Endothelial cell of umbilical vein (primary cell): ENCODE data around the gene ITPKB. TPM values are rescaled to one million over a fixed set of nuclear protein-coding genes. Genes with fewer than 3 reads are reported as not detected.

ENCODE experiments used
- BruUV-seq: library from RNA; stranded (reverse); fragments of 400-500 nt; replicated peaks from 2 replicates; lab custom pipeline; 2021; lab: Mats Ljungman, UMichigan
- CTCF ChIA-PET: fragments of 300-600, 350-600 bp; sonication (Branson Sonifier 250); formaldehyde crosslinking; loops from one replicate; lab custom pipeline; 2021; ENCODE audit warnings: antibody characterized with exemption, inconsistent platforms; lab: Charles Lee
- POLR2A ChIA-PET: fragments of 300-600, 350-600 bp; sonication (Branson Sonifier 250); formaldehyde crosslinking; loops from one replicate; lab custom pipeline; 2021; ENCODE audit warnings: antibody characterized with exemption, inconsistent platforms; lab: Charles Lee
- DNase-seq: peaks from one replicate; pipeline ENCODE4 v3.0.0-alpha.2; 2011; ENCODE audit warnings: low read depth, low spot score
- FAIRE-seq: peaks from 2 replicates; lab custom pipeline; 2011; peaks lifted over from hg19 to GRCh38; lab: Jason Lieb, UNC
- H2AFZ ChIP-seq: 2 replicates; pipeline ENCODE4 v1.6.0; 2012; ENCODE audit warnings: low read depth, low read length, control low read depth, inconsistent platforms
- H3K27ac ChIP-seq: 2 replicates; pipeline ENCODE4 v1.5.1; 2011; ENCODE audit warnings: low read depth, mild to moderate bottlenecking, control low read depth, low read length, moderate library complexity; ENCODE audit not compliant: insufficient read depth
- H3K27me3 ChIP-seq, 2 experiments: 2 replicates each; pipeline versions ENCODE4 v1.6.0 to v1.6.1; 2011; ENCODE audit warnings: low read length in 2 of 2, mixed read lengths in 1 of 2; ENCODE audit not compliant: control insufficient read depth in 2 of 2, insufficient read depth in 2 of 2
- H3K36me3 ChIP-seq, 2 experiments: 2 replicates in 1 of 2; 3 replicates in 1 of 2; pipeline ENCODE4 v1.5.1; 2011; ENCODE audit warnings: low read length in 2 of 2, mild to moderate bottlenecking in 1 of 2, moderate library complexity in 1 of 2; ENCODE audit not compliant: control insufficient read depth in 2 of 2, insufficient read depth in 2 of 2; ENCODE audit errors: extremely low read depth in 1 of 2
- H3K4me1 ChIP-seq: 3 replicates; pipeline ENCODE4 v1.5.1; 2011; ENCODE audit warnings: mild to moderate bottlenecking, low read length; ENCODE audit not compliant: control insufficient read depth, insufficient read depth; ENCODE audit errors: extremely low read depth
- H3K4me2 ChIP-seq: 2 replicates; pipeline ENCODE4 v1.6.1; 2011; ENCODE audit warnings: low read length, control low read depth, mixed read lengths; ENCODE audit not compliant: insufficient read depth
- H3K4me3 ChIP-seq, 3 experiments: fragments of 200-600 bp in 1 of 3; sonication (generic), shearing (Covaris generic) in 1 of 3; replicated peaks in 1 of 3; 2 replicates each; pipeline ENCODE4 v1.5.1; 2011 to 2016; ENCODE audit warnings: control low read depth in 3 of 3, low read length in 3 of 3, mild to moderate bottlenecking in 2 of 3, inconsistent platforms in 1 of 3, low read depth in 1 of 3, moderate library complexity in 1 of 3; ENCODE audit not compliant: insufficient read depth in 1 of 3
- H3K79me2 ChIP-seq: 2 replicates; pipeline ENCODE4 v1.6.0; 2012; ENCODE audit warnings: low read length, inconsistent platforms; ENCODE audit not compliant: control insufficient read depth, insufficient read depth
- H3K9ac ChIP-seq: replicated peaks from 2 replicates; pipeline ENCODE3; 2011; ENCODE audit warnings: low read length, control low read depth; ENCODE audit not compliant: insufficient read depth; ENCODE audit errors: extremely low read depth
- H3K9me1 ChIP-seq: replicated peaks from 3 replicates; pipeline ENCODE4 v1.6.0; 2011; ENCODE audit warnings: mild to moderate bottlenecking, low read length; ENCODE audit not compliant: control insufficient read depth, insufficient read depth; ENCODE audit errors: extremely low read depth
- H3K9me3 ChIP-seq: replicated peaks from 2 replicates; pipeline ENCODE4 v1.5.1; 2012; ENCODE audit warnings: low read length, inconsistent platforms; ENCODE audit not compliant: control insufficient read depth, insufficient read depth
- H4K20me1 ChIP-seq: replicated peaks from 2 replicates; pipeline ENCODE3; 2011; ENCODE audit warnings: mild to moderate bottlenecking, low read length; ENCODE audit not compliant: control insufficient read depth, insufficient read depth; ENCODE audit errors: extremely low read depth
- EZH2 ChIP-seq: IDR thresholded peaks from 2 replicates; pipeline ENCODE4 v1.6.1; 2012; ENCODE audit warnings: borderline replicate concordance, low read depth, mild to moderate bottlenecking, moderate library complexity, low read length, inconsistent platforms; ENCODE audit not compliant: severe bottlenecking
- FOS ChIP-seq: IDR thresholded peaks from 2 replicates; pipeline ENCODE4 v1.6.1; 2011; ENCODE audit warnings: mild to moderate bottlenecking, low read length, moderate library complexity, borderline replicate concordance; ENCODE audit not compliant: insufficient read depth
- GATA2 ChIP-seq: IDR thresholded peaks from 2 replicates; pipeline ENCODE4 v1.7.0; 2011; ENCODE audit warnings: low read depth, mild to moderate bottlenecking, moderate library complexity, mixed read lengths, low read length; ENCODE audit not compliant: insufficient read length, insufficient read depth
- JUN ChIP-seq: IDR thresholded peaks from 2 replicates; pipeline ENCODE4 v1.6.1; 2011; ENCODE audit warnings: borderline replicate concordance, low read depth; ENCODE audit not compliant: insufficient read length, insufficient read depth
- MAX ChIP-seq: IDR thresholded peaks from 2 replicates; pipeline ENCODE4 v1.6.1; 2011; ENCODE audit not compliant: insufficient read depth, insufficient read length
- MYC ChIP-seq: IDR thresholded peaks from one replicate; pipeline ENCODE4 v1.6.1; 2011; ENCODE audit warnings: mild to moderate bottlenecking, low read depth, low read length
- POLR2A ChIP-seq: IDR thresholded peaks from 2 replicates; pipeline ENCODE4 v1.6.1; 2012; ENCODE audit warnings: low read depth, mild to moderate bottlenecking, control low read depth, low read length
- POLR2AphosphoS5 ChIP-seq: IDR thresholded peaks from 2 replicates; pipeline ENCODE4 v1.6.1; 2012; ENCODE audit warnings: low read depth, mild to moderate bottlenecking, control low read depth, low read length, moderate library complexity; ENCODE audit not compliant: insufficient read depth
- dilution Hi-C: fragments of 300-500 bp; cut with MboI; formaldehyde crosslinking; loops from one replicate; pipeline ENCODE4 v1.15.0; 2019; ENCODE audit warnings: low sequenced_read_pairs; ENCODE audit not compliant: extremely low pct_ligation_motif_present
- intact Hi-C: fragments of 100-400 bp; cut with micrococcal nuclease; formaldehyde crosslinking; loops from one replicate; pipeline ENCODE4 v1.10.0; 2022
- polyA plus RNA-seq, 4 experiments: library from polyadenylated mRNA; depleted of rRNA in 3 of 4; stranded (reverse) in 3 of 4; unstranded in 1 of 4; fragments of >200 nt; gene quantifications; 2 replicates each; pipeline versions ENCODE4 v1.2.1 to v1.2.3, GENCODE V29; 2011 to 2012; ENCODE audit warnings: missing spikeins in 1 of 4
- total RNA-seq: library from RNA; stranded (reverse); gene quantifications from 2 replicates; pipeline ENCODE4 v1.2.3, GENCODE V29; 2021
- TF ChIP-seq, protein P1 (sequence below), 2 donors: IDR thresholded peaks; 1 replicate in 1 of 2; 2 replicates in 1 of 2; pipeline ENCODE4 v1.5.1; 2011; ENCODE audit warnings: low read length in 2 of 2, mild to moderate bottlenecking in 2 of 2, moderate library complexity in 2 of 2, control low read depth in 1 of 2, inconsistent platforms in 1 of 2, low read depth in 1 of 2; ENCODE audit not compliant: insufficient read depth in 1 of 2; ENCODE audit errors: extremely low read depth in 1 of 2

ITPKB gene
- total and polyA plus RNA-seq, 2 donors (not counting 3 experiments of a cell fraction or from before 2014, with no cell fraction given): 7.7 to 34.8 TPM

- DNase-seq: no peak
- Histone ChIP-seq H3K36me3 (no peaks in the 10 kb centered on the region), H3K4me2 (no peak overlapping the region), H3K79me2 (no peaks in the 10 kb centered on the region), H3K9me3 (no peaks in the 10 kb centered on the region), H3K27me3 (peaks cover 0 to under 1% of the 10 kb centered on the region in 2 experiments), H3K9me1 (no peaks in the 10 kb centered on the region), H2AFZ (no peak overlapping the region), H4K20me1 (no peaks in the 10 kb centered on the region), H3K4me3 (no peak overlapping the region), H3K9ac (no peak overlapping the region), H3K4me1 (no peaks in the 10 kb centered on the region), H3K27ac (no peak overlapping the region)
- dilution Hi-C loops: no loop called here
- intact Hi-C loops: no loop called here
- no peak for FAIRE-seq
- TF ChIP-seq MYC: no peak
- TF ChIP-seq FOS: no peak
- TF ChIP-seq POLR2A: no peak
- TF ChIP-seq POLR2AphosphoS5: no peak
- no peak for TF ChIP-seq JUN
- no peak for TF ChIP-seq MAX
- no peak for TF ChIP-seq EZH2
- TF ChIP-seq, protein P1, sequence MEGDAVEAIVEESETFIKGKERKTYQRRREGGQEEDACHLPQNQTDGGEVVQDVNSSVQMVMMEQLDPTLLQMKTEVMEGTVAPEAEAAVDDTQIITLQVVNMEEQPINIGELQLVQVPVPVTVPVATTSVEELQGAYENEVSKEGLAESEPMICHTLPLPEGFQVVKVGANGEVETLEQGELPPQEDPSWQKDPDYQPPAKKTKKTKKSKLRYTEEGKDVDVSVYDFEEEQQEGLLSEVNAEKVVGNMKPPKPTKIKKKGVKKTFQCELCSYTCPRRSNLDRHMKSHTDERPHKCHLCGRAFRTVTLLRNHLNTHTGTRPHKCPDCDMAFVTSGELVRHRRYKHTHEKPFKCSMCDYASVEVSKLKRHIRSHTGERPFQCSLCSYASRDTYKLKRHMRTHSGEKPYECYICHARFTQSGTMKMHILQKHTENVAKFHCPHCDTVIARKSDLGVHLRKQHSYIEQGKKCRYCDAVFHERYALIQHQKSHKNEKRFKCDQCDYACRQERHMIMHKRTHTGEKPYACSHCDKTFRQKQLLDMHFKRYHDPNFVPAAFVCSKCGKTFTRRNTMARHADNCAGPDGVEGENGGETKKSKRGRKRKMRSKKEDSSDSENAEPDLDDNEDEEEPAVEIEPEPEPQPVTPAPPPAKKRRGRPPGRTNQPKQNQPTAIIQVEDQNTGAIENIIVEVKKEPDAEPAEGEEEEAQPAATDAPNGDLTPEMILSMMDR (IDR thresholded peaks at IDR 0.05; ENCODE audit: extremely low read depth in 1 of 2, insufficient read depth in 1 of 2, low read depth in 1 of 2, low read length in 2 of 2): no peak
- TF ChIP-seq GATA2: no peak
- CTCF ChIA-PET: no interaction called here
- BruUV-seq: no TSS peak
- POLR2A ChIA-PET: no interaction called here
These were observed 15.0 kb upstream of the ITPKB start for GRCh38 chr1:226754097-226754496.
